H1 (cell line): Measurements from ENCODE around the gene MYMX. TPM values are rescaled to one million over a fixed set of nuclear protein-coding genes. Genes with fewer than 3 reads are reported as not detected.

Experiments used
- CHD7 ChIP-seq: fragments of 300-600 bp; sonication (generic); IDR thresholded peaks from 2 replicates; pipeline ENCODE4 v1.7.1; 2012; ENCODE audit warnings: low read length, moderate library complexity, mild to moderate bottlenecking, inconsistent platforms; ENCODE audit not compliant: insufficient replicate concordance
- SP2 ChIP-seq: IDR thresholded peaks from 2 replicates; pipeline ENCODE4 v1.6.1; 2012; ENCODE audit warnings: mild to moderate bottlenecking, low read length, inconsistent platforms
- TEAD4 ChIP-seq: IDR thresholded peaks from 2 replicates; pipeline ENCODE4 v1.6.1; 2012; ENCODE audit warnings: low read depth, low read length, inconsistent platforms, mixed read lengths
- polyA plus RNA-seq, 7 experiments: library from polyadenylated mRNA; depleted of rRNA in 3 of 7; stranded (reverse) in 5 of 7; unstranded in 2 of 7; fragments of >200 nt in 5 of 7; fragments of 200-250 nt in 2 of 7; gene quantifications; 1 replicate in 5 of 7; 2 replicates in 1 of 7; 4 replicates in 1 of 7; pipeline versions ENCODE4 v1.2.1 to v1.2.3, GENCODE V29; 2011 to 2013; ENCODE audit warnings: missing spikeins in 2 of 7, mixed read lengths in 2 of 7
- total RNA-seq: library from RNA; stranded (reverse); fragmentation: NEBNext Ultra II Directional; extraction: Animal tissue kit (Norgen Biotek cat#: 25700); gene quantifications from 2 replicates; pipeline ENCODE4 v1.2.1, GENCODE V29; 2021

MYMX gene
- total and polyA plus RNA-seq, 2 of the 8 experiments (the other 6 are each of a cell fraction or from before 2014, with no cell fraction given) = 4.7 to 6.9 TPM

DNA sequence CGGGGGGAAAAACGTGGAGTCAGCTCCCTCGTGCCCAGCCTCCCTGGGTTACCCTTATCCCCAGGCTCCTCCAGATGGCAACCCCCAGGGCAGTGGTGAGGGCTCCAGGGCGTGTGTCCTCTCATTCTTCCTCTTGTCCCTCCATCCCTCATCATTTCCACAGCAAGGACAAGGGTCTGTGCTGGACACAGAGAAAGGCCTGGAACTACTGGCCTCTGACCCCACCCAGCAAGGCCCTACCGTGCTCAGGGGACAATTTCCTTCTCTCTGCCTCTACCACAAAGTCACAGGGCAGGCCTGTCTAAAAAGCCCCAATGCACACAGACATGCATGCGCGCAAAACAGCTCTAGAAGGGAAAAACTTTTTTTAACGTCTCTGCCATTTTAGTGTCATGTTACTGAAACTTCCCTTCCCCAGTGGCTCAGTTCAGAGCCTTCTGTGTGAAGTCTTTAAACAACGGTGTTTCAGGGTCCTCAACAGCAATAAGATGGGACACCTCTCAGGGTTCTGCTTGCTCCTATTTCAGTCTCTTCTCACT is 41.7 kb downstream of the MYMX start (continued):
- TF ChIP-seq CHD7 (no peak), SP2 (no peak), TEAD4 (no peak)
